Sigmoid colon (tissue), 4 donors: ENCODE measurements around the gene SSBP3.

ENCODE experiments used
- EP300 ChIP-seq, 4 donors: sonication (generic); formaldehyde crosslinking; IDR thresholded peaks; one replicate each; pipeline ENCODE4 v1.6.1; 2017; ENCODE audit warnings: antibody characterized with exemption in 4 of 4
- POLR2A ChIP-seq, 2 donors: fragments of 450-650 bp; IDR thresholded peaks; one replicate each; pipeline ENCODE4 v1.6.1; 2016; ENCODE audit warnings: antibody characterized with exemption in 2 of 2, mild to moderate bottlenecking in 2 of 2, moderate library complexity in 2 of 2
- POLR2AphosphoS5 ChIP-seq, 4 donors: sonication (generic); formaldehyde crosslinking; IDR thresholded peaks; one replicate each; pipeline ENCODE4 v1.6.1; 2017; ENCODE audit warnings: antibody characterized with exemption in 4 of 4
- TF ChIP-seq, protein P1 (sequence below), 4 experiments: fragments of 450-650 bp in 3 of 4; fragments of 200-600 bp in 1 of 4; IDR thresholded peaks; one replicate each; pipeline ENCODE4 v1.5.1; 2016 to 2019; ENCODE audit warnings: antibody characterized with exemption in 4 of 4, mild to moderate bottlenecking in 3 of 4, moderate library complexity in 2 of 4

DNA sequence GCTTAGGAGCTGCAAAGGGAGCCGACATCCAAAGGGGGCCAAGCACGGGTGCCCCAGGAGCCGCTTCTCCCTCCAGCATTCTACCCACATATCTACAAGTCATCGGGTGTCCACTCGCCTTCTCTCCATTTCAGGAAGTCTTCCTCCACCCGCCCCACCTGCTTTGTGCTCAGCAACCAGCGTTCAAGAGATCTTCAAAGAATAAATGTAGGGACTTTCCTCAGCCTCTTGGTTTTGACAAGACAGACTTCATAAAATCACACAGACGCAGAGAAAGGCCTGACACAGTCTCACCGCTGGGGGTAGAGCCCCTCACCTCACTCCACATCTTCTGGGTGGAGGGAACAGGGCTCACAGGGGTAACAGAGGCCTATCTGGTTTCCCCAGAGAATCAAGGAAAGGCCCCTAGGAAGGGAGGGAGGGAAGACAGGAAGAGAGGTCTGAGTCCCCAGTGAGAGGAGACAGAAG is 49.5 kb downstream of the SSBP3 start:
- TF ChIP-seq, protein P1, sequence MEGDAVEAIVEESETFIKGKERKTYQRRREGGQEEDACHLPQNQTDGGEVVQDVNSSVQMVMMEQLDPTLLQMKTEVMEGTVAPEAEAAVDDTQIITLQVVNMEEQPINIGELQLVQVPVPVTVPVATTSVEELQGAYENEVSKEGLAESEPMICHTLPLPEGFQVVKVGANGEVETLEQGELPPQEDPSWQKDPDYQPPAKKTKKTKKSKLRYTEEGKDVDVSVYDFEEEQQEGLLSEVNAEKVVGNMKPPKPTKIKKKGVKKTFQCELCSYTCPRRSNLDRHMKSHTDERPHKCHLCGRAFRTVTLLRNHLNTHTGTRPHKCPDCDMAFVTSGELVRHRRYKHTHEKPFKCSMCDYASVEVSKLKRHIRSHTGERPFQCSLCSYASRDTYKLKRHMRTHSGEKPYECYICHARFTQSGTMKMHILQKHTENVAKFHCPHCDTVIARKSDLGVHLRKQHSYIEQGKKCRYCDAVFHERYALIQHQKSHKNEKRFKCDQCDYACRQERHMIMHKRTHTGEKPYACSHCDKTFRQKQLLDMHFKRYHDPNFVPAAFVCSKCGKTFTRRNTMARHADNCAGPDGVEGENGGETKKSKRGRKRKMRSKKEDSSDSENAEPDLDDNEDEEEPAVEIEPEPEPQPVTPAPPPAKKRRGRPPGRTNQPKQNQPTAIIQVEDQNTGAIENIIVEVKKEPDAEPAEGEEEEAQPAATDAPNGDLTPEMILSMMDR (IDR thresholded peaks at IDR 0.05) = no peak
- TF ChIP-seq POLR2AphosphoS5 (IDR thresholded peaks at IDR 0.05) (no peak), POLR2A (IDR thresholded peaks at IDR 0.05) (no peak), EP300 (IDR thresholded peaks at IDR 0.05) (no peak)
